Endodermal cell (in vitro differentiated cells): ENCODE measurements around the gene PSMG4. TPM values are rescaled to one million over a fixed set of nuclear protein-coding genes. Genes with fewer than 3 reads are reported as not detected.

Source experiments
- DNase-seq: peaks from one replicate; pipeline ENCODE4 v3.0.0-alpha.2; 2017
- H3K27ac ChIP-seq: 2 replicates; pipeline ENCODE4 v1.5.1; 2013; ENCODE audit warnings: mild to moderate bottlenecking, low read depth, low read length, moderate library complexity
- H3K27me3 ChIP-seq: 2 replicates; pipeline ENCODE4 v1.6.1; 2013; ENCODE audit warnings: mild to moderate bottlenecking, low read length, moderate library complexity; ENCODE audit not compliant: insufficient read depth, control insufficient read depth, poor library complexity, severe bottlenecking
- H3K36me3 ChIP-seq: 2 replicates; pipeline ENCODE4 v1.7.0; 2013; ENCODE audit warnings: mild to moderate bottlenecking, low read length, moderate library complexity; ENCODE audit not compliant: control insufficient read depth, insufficient read depth
- H3K4me1 ChIP-seq: one replicate; pipeline ENCODE4 v1.7.0; 2013; ENCODE audit warnings: low read length; ENCODE audit not compliant: control insufficient read depth, insufficient read depth
- H3K4me3 ChIP-seq: 2 replicates; pipeline ENCODE4 v1.5.1; 2013; ENCODE audit warnings: mild to moderate bottlenecking, low read length, moderate library complexity
- H3K9ac ChIP-seq: 2 replicates; pipeline ENCODE4 v1.6.1; 2013; ENCODE audit warnings: mild to moderate bottlenecking, low read length, moderate library complexity; ENCODE audit not compliant: poor library complexity, severe bottlenecking; ENCODE audit errors: extremely low read depth
- H3K9me3 ChIP-seq: 2 replicates; pipeline ENCODE4 v1.6.1; 2013; ENCODE audit warnings: mild to moderate bottlenecking, low read length, moderate library complexity; ENCODE audit not compliant: control insufficient read depth
- H3K27ac Mint-ChIP-seq: 2 replicates; pipeline ENCODE4 v1.8.0; 2020; ENCODE audit warnings: mixed read lengths
- H3K27me3 Mint-ChIP-seq: 2 replicates; pipeline ENCODE4 v1.8.0; 2021; ENCODE audit warnings: mild to moderate bottlenecking, mixed read lengths; ENCODE audit not compliant: insufficient read depth
- H3K36me3 Mint-ChIP-seq: 2 replicates; pipeline ENCODE4 v1.8.0; 2020; ENCODE audit warnings: low read depth, mixed read lengths
- H3K4me1 Mint-ChIP-seq: 2 replicates; pipeline ENCODE4 v1.8.0; 2020; ENCODE audit warnings: mixed read lengths
- H3K4me3 Mint-ChIP-seq: 2 replicates; pipeline ENCODE4 v1.8.0; 2020; ENCODE audit warnings: mild to moderate bottlenecking, moderate library complexity, mixed read lengths
- H3K9me3 Mint-ChIP-seq: 2 replicates; pipeline ENCODE4 v1.8.0; 2020; ENCODE audit warnings: mild to moderate bottlenecking, mixed read lengths
- WGBS, 2 experiments: methylation state at CpG; one replicate each; pipeline versions ENCODE4 v1.1.5 to v1.1.7; 2013; ENCODE audit warnings: missing lambda C conversion rate in 2 of 2, mixed read lengths in 1 of 2; ENCODE audit not compliant: insufficient coverage in 1 of 2, insufficient read length in 1 of 2; 5-methylcytosine and 5-hydroxymethylcytosine counted together
- total RNA-seq, 2 donors: library from RNA; stranded (reverse); fragmentation: NEBNext Ultra II Directional in 1 of 2; extraction: Animal tissue kit (Norgen Biotek cat#: 25700) in 1 of 2; gene quantifications; 2 replicates in 1 of 2; 3 replicates in 1 of 2; pipeline ENCODE4 v1.2.1, GENCODE V29; 2021
- TF ChIP-seq, protein P1 (sequence below): fragments of 200-600 bp; sonication (generic); conservative IDR thresholded peaks from 2 replicates; pipeline ENCODE4 v1.5.0; 2021; ENCODE audit warnings: antibody characterized with exemption, mild to moderate bottlenecking

Gene PSMG4
- total RNA-seq, 2 donors from 2014 or later = 16.0 to 21.5 TPM

GRCh38 chr6:3304500-3305215 is 45.9 kb downstream of the PSMG4 start:
- no peak overlapping the region for H3K27ac Mint-ChIP-seq
- H3K27me3 Mint-ChIP-seq = no peaks in the 10 kb centered on the region

GRCh38 chr6:3305216-3305565 is 46.4 kb downstream of the PSMG4 start:
- H3K4me1 Mint-ChIP-seq = no peaks in the 10 kb centered on the region
- peaks cover 11% of the 10 kb centered on the region for H3K36me3 Mint-ChIP-seq
- WGBS, 2 experiments = 94 to 97% methylated on average over 8 of the region's 8 CpGs
- H3K27ac Mint-ChIP-seq = no peak overlapping the region
- no peak overlapping the region for H3K27ac ChIP-seq
- no peaks in the 10 kb centered on the region for H3K4me1 ChIP-seq
- H3K4me3 Mint-ChIP-seq = no peak overlapping the region
- H3K36me3 ChIP-seq = no peaks in the 10 kb centered on the region
- no peak overlapping the region for H3K4me3 ChIP-seq
- DNase-seq = no peak
- TF ChIP-seq, protein P1, sequence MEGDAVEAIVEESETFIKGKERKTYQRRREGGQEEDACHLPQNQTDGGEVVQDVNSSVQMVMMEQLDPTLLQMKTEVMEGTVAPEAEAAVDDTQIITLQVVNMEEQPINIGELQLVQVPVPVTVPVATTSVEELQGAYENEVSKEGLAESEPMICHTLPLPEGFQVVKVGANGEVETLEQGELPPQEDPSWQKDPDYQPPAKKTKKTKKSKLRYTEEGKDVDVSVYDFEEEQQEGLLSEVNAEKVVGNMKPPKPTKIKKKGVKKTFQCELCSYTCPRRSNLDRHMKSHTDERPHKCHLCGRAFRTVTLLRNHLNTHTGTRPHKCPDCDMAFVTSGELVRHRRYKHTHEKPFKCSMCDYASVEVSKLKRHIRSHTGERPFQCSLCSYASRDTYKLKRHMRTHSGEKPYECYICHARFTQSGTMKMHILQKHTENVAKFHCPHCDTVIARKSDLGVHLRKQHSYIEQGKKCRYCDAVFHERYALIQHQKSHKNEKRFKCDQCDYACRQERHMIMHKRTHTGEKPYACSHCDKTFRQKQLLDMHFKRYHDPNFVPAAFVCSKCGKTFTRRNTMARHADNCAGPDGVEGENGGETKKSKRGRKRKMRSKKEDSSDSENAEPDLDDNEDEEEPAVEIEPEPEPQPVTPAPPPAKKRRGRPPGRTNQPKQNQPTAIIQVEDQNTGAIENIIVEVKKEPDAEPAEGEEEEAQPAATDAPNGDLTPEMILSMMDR = no peak
- H3K27me3 Mint-ChIP-seq = no peaks in the 10 kb centered on the region
- peaks cover 10% of the 10 kb centered on the region for H3K9me3 Mint-ChIP-seq
- no peaks in the 10 kb centered on the region for H3K9me3 ChIP-seq
- no peaks in the 10 kb centered on the region for H3K27me3 ChIP-seq
- H3K9ac ChIP-seq = no peak overlapping the region

More at GRCh38 chr6:3304500-3305215, 45.9 kb downstream of the PSMG4 start:
- no peak overlapping the region for H3K9ac ChIP-seq
- WGBS, 2 experiments = 91 to 94% methylated on average over 10 to 16 of the region's 16 CpGs
- H3K9me3 Mint-ChIP-seq = peaks cover 10% of the 10 kb centered on the region
- H3K27me3 ChIP-seq = no peaks in the 10 kb centered on the region
- DNase-seq = no peak
- H3K36me3 Mint-ChIP-seq = peaks cover 11% of the 10 kb centered on the region
- H3K4me1 ChIP-seq = no peaks in the 10 kb centered on the region
- TF ChIP-seq, protein P1 = no peak
- no peaks in the 10 kb centered on the region for H3K9me3 ChIP-seq
- no peak overlapping the region for H3K4me3 Mint-ChIP-seq
- no peaks in the 10 kb centered on the region for H3K36me3 ChIP-seq
- no peak overlapping the region for H3K27ac ChIP-seq
- H3K4me1 Mint-ChIP-seq = no peaks in the 10 kb centered on the region
- no peak overlapping the region for H3K4me3 ChIP-seq

- no peak for DNase-seq
- no peaks in the 10 kb centered on the region for H3K27me3 ChIP-seq
- TF ChIP-seq, protein P1 = no peak
- no peak overlapping the region for H3K9ac ChIP-seq
- WGBS, 2 experiments = 91% methylated on average over 3 of the region's 3 CpGs; no CpG with 5 or more reads in 1 of the 2 experiments
- H3K27ac Mint-ChIP-seq = no peak overlapping the region
- H3K4me1 Mint-ChIP-seq = no peaks in the 10 kb centered on the region
- H3K9me3 ChIP-seq = no peaks in the 10 kb centered on the region
- no peaks in the 10 kb centered on the region for H3K4me1 ChIP-seq
- peaks cover 10% of the 10 kb centered on the region for H3K9me3 Mint-ChIP-seq
- no peak overlapping the region for H3K4me3 Mint-ChIP-seq
- peaks cover 11% of the 10 kb centered on the region for H3K36me3 Mint-ChIP-seq
- no peaks in the 10 kb centered on the region for H3K27me3 Mint-ChIP-seq
- H3K4me3 ChIP-seq = no peak overlapping the region
- no peaks in the 10 kb centered on the region for H3K36me3 ChIP-seq
- no peak overlapping the region for H3K27ac ChIP-seq
Observed at GRCh38 chr6:3305831-3306230, 47.1 kb downstream of the PSMG4 start.
